GM19351 (cell line): Measurements from ENCODE around the gene NDC80.
"Not testable (repeated sequence)": the region's sequence is repeated elsewhere in the genome, so short reads cannot be mapped to it uniquely, and the experiment has no call there.

Experiments used
- ATAC-seq: cut with Tn5 transposase; IDR thresholded peaks from one replicate; pipeline ENCODE4 v1.9.1; 2021; ENCODE audit warnings: mild to moderate bottlenecking, moderate library complexity; ENCODE audit not compliant: unreplicated experiment

NDC80 gene

GRCh38 chr18:2571200-2572170 is at the start of gene NDC80, which contains the start of gene METTL4:
Gene NDC80 (plus strand): TSS chr18:2571557. CDS start chr18:2572986, 1,429 bp downstream.
Gene METTL4 (minus strand): TSS chr18:2571505. CDS start chr18:2567216, 4,289 bp downstream.
- ATAC-seq, result peak; percentile 73

- ATAC-seq, result no peak
Observed at GRCh38 chr18:2522112-2522511, 49.2 kb upstream of the NDC80 start.

- ATAC-seq, result not testable (repeated sequence)
Observed at GRCh38 chr18:2524794-2525198, 46.6 kb upstream of the NDC80 start.

- ATAC-seq, result no peak
Observed at GRCh38 chr18:2526329-2526728, 45.0 kb upstream of the NDC80 start.

- no peak for ATAC-seq
Observed at GRCh38 chr18:2529154-2529553, 42.2 kb upstream of the NDC80 start.

- ATAC-seq, result no peak
Observed at GRCh38 chr18:2531751-2532150, 39.6 kb upstream of the NDC80 start.

- no peak for ATAC-seq
Observed at GRCh38 chr18:2532797-2533196, 38.6 kb upstream of the NDC80 start.

- ATAC-seq, result no peak
Observed at GRCh38 chr18:2534906-2535305, 36.5 kb upstream of the NDC80 start.

- no peak for ATAC-seq
Observed at GRCh38 chr18:2535419-2535910, 35.9 kb upstream of the NDC80 start.

GRCh38 chr18:2536063-2536462 is 35.3 kb upstream of the NDC80 start:
- no peak for ATAC-seq

- ATAC-seq, result no peak
Observed at GRCh38 chr18:2536493-2536892, 34.9 kb upstream of the NDC80 start.

GRCh38 chr18:2537296-2537695 is 34.1 kb upstream of the NDC80 start:
- ATAC-seq, result no peak

GRCh38 chr18:2538236-2538635 is 33.1 kb upstream of the NDC80 start:
- ATAC-seq, result no peak

- no peak for ATAC-seq
Observed at GRCh38 chr18:2538844-2539243, 32.5 kb upstream of the NDC80 start.

- ATAC-seq, result no peak
Observed at GRCh38 chr18:2540575-2540974, 30.8 kb upstream of the NDC80 start.

GRCh38 chr18:2541925-2542563 is 29.3 kb upstream of the NDC80 start:
- ATAC-seq, result peak; percentile 87

- no peak for ATAC-seq
Observed at GRCh38 chr18:2545155-2545554, 26.2 kb upstream of the NDC80 start.

- peak; percentile 88 for ATAC-seq
Observed at GRCh38 chr18:2547477-2548087, 23.8 kb upstream of the NDC80 start.

GRCh38 chr18:2549462-2549861 is 21.9 kb upstream of the NDC80 start:
- no peak for ATAC-seq

- ATAC-seq, result no peak
Observed at GRCh38 chr18:2551425-2551824, 19.9 kb upstream of the NDC80 start.

- ATAC-seq, result no peak
Observed at GRCh38 chr18:2554696-2555095, 16.7 kb upstream of the NDC80 start.
